SH-SY5Y (cell line): ENCODE results near the gene REPIN1.

Experiments used
- GATA2 ChIP-seq: IDR thresholded peaks from 2 replicates; pipeline ENCODE4 v1.6.1; 2011; ENCODE audit warnings: mild to moderate bottlenecking, low read depth, low read length
- GATA3 ChIP-seq: IDR thresholded peaks from 2 replicates; pipeline ENCODE4 v1.6.1; 2011; ENCODE audit warnings: low read depth, mild to moderate bottlenecking, low read length, moderate library complexity

DNA sequence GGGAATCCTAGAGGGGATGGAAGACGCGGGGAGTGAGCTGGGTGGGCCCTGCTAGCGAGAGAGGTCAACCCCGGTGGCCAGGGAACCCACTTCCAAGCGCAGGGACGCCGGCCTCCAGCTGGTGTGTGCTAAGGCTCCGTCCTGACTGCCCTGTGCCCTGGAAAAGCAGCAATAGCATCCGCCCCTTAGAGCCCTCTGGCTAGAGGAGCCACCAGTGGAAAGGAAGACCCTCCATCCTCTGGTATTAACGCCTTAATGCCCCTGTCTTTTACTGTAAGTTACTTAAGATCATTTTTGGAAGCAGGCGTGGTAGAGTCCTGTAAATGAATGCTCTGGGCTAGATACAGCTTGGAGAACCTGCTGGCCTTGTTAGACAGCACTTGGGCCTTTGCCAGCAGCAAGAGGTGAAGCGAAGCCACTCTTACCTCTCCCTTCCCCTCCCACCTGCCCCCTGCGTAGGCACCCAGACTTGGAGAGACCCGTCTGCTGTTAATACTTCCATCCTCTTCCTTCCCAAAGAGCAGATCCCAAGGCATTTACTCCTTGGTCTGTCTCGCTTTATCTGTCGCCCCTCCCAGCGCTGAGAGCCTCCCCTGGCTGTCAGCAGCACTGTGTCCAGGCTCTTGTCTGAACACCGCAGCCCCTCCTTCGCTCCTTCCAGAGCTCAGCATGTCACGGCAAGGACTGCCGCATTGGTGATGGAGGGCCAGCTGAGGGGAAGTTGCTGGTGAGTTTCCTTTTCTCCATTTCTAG, 4.6 kb downstream of the REPIN1 start:
- no peak for TF ChIP-seq GATA2
- no peak for TF ChIP-seq GATA3
